Astrocyte of the cerebellum (primary cell): ENCODE results near the gene GLI1.
A peak's percentile ranks its signal among the peaks of the same experiment; 100 is the strongest.

Source experiments
- DNase-seq: peaks from one replicate; pipeline ENCODE4 v3.0.0-alpha.2; 2011; ENCODE audit warnings: low read depth
- H3K4me3 ChIP-seq: 2 replicates; pipeline ENCODE4 v1.5.1; 2011; ENCODE audit warnings: mild to moderate bottlenecking, low read depth, low read length, moderate library complexity
- in situ Hi-C: cut with HindIII; loops from 2 replicates; pipeline ENCODE4 v1.10.0; 2017; ENCODE audit warnings: low sequenced_read_pairs
- TF ChIP-seq, protein P1 (sequence below): IDR thresholded peaks from 2 replicates; pipeline ENCODE4 v1.5.1; 2012; ENCODE audit warnings: low read length, low read depth, moderate library complexity, mild to moderate bottlenecking; ENCODE audit errors: missing control alignments

The GLI1 gene

DNA sequence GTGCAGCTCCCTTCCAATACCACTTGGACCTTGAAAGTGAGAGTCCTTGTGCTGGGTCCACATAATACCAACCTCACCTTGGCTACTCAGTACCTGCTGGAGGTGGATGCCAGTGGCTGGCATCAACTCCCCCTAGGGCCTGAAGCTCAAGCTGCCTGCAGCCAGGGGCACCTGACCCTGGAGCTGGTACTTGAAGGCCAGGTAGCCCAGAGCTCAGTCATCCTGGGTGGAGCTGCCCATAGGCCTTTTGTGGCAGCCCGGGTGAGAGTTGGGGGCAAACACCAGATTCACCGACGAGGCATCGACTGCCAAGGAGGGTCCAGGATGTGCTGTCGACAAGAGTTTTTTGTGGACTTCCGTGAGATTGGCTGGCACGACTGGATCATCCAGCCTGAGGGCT, 10.2 kb upstream of the GLI1 start:
- in situ Hi-C loops = no loop called here
- TF ChIP-seq, protein P1, sequence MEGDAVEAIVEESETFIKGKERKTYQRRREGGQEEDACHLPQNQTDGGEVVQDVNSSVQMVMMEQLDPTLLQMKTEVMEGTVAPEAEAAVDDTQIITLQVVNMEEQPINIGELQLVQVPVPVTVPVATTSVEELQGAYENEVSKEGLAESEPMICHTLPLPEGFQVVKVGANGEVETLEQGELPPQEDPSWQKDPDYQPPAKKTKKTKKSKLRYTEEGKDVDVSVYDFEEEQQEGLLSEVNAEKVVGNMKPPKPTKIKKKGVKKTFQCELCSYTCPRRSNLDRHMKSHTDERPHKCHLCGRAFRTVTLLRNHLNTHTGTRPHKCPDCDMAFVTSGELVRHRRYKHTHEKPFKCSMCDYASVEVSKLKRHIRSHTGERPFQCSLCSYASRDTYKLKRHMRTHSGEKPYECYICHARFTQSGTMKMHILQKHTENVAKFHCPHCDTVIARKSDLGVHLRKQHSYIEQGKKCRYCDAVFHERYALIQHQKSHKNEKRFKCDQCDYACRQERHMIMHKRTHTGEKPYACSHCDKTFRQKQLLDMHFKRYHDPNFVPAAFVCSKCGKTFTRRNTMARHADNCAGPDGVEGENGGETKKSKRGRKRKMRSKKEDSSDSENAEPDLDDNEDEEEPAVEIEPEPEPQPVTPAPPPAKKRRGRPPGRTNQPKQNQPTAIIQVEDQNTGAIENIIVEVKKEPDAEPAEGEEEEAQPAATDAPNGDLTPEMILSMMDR = no peak
- DNase-seq = no peak
- H3K4me3 ChIP-seq = no peak overlapping the region

DNA sequence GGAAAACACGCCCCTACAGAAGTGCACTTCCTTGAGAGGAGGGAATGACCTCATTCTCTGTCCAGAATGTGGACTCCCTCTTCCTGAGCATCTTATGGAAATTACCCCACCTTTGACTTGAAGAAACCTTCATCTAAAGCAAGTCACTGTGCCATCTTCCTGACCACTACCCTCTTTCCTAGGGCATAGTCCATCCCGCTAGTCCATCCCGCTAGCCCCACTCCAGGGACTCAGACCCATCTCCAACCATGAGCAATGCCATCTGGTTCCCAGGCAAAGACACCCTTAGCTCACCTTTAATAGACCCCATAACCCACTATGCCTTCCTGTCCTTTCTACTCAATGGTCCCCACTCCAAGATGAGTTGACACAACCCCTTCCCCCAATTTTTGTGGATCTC, 9.5 kb upstream of the GLI1 start:
- TF ChIP-seq, protein P1 = no peak
- in situ Hi-C loops = loop anchor here (25.0 kb wide), 1 partner anchor 138 kb away; no protein-coding TSS in a partner anchor
- no peak for DNase-seq
- no peak overlapping the region for H3K4me3 ChIP-seq

DNA sequence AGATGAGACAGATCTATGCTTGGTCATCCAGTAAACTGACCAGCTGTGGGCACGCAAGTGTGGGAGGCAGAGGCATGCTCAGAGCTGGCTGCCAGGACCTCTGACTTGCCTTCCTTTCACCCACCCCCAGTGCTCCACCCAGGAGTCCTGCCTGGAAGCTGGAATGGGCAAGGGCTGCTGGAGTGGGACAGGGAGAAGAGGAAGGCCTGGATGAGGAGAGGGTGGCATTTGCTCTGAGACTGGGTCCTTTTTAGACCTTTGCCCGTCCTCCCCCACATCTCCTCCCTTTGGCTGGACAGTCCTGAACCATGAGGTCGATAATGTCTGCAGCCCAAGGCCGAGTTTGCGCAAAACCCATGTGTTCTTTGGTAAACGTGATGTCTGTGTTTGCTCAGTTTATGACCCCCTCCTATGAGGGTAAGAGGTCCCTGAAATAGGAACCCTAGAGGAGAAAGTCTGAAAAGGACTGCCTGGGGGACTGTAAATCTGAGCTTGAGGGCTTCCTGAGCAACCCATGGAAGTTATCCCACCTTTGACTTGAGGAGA, 8.3 kb upstream of the GLI1 start:
- in situ Hi-C loops = loop anchor here (25.0 kb wide), 1 partner anchor 139 kb away; no protein-coding TSS in a partner anchor
- no peak for DNase-seq
- TF ChIP-seq, protein P1 = no peak
- no peak overlapping the region for H3K4me3 ChIP-seq

DNA sequence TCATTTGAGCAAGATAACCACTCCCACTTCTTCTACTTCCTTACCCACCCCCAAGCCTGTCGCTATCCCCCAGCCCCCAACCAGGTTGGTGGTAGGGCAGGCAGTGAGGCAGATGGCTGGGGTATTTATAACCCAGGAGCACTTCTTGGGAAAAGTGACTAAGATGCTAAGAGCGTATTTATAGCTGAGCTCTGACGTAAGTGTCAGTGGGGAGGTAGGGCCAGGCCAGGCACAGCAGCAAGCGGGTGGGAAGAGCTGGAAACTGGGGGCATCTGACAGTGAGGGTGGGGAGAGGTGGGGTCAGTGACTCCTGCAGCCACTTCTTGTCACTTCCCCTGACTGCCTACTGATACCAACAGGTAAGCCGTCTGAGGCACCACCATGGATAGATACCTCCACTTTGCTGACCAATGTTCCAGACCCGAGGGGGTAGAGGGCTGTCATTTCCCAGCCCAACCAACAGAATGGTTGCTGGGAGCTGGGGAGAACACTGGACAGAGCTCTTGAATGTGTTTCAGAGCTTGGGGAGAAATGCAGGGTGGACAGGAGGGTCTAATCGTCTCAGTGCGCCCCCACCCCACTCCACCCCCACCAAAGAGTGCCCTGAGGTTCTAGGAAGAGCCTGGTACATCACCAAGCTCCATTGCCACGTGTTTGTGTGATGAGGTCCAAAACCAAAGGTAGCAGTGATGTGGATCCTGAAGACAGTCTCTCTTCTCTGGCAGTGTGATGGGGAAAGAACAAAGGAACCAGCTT, 7.2 kb upstream of the GLI1 start:
- in situ Hi-C loops = loop anchor here (25.0 kb wide), 1 partner anchor 140 kb away; no protein-coding TSS in a partner anchor
- no peak for DNase-seq
- no peak overlapping the region for H3K4me3 ChIP-seq
- TF ChIP-seq, protein P1 = no peak

DNA sequence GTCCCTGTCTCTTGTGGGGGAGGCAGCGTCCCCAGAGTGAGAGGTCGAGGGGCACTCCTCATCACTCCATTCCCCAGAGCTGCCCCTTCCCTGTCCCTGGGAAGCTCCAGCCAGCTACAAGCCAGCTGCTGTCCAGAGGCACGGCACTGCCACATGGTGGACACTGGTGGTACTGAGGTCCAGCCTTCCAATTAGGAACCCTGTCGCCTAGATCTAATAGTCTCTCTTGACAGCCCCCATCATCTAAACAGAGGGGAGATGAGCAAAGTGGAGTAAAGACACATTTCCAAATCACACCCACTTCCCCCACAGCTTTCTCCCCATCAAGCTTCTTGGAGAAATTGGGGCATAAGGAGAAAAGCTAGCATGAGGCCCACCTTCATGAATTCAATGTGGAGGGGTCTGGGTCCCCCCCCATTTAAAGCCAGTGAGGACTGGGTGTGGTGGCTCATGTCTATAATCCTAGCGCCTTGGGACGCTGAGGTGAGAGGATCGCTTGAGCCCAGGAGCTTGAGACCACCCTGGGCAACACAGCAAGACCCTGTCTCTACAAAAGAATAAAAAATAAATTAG, 6.6 kb upstream of the GLI1 start:
- in situ Hi-C loops = loop anchor here (25.0 kb wide), 1 partner anchor 141 kb away; no protein-coding TSS in a partner anchor
- no peak overlapping the region for H3K4me3 ChIP-seq
- DNase-seq = no peak
- TF ChIP-seq, protein P1 = peak; percentile 93

DNA sequence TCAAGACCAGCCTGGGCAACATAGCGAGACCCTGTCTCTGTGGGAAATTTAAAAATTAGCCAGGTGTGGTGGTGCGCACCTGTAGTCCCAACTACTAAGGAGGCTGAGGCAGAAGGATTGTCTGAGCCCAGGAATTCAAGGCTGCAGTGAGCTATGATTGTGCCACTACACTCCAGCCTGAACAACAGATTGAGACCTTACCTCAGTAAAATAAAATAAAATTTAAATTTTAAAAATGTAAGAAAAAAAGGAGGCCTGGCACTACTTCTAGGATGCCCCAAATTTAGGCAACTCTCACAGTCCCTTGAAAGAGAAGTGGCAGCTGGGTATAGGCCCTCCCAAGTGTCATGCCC, 5.4 kb upstream of the GLI1 start:
- in situ Hi-C loops = loop anchor here (25.0 kb wide), 1 partner anchor 142 kb away; no protein-coding TSS in a partner anchor
- TF ChIP-seq, protein P1 = no peak
- DNase-seq = no peak
- no peak overlapping the region for H3K4me3 ChIP-seq
